SK-N-MC (cell line): Measurements from ENCODE around the gene ACSM5.
A peak's percentile ranks its signal among the peaks of the same experiment; 100 is the strongest.

Experiments
- DNase-seq: peaks from one replicate; pipeline ENCODE4 v3.0.0-alpha.2; 2011; ENCODE audit warnings: low read depth, low spot score
- H3K27ac ChIP-seq: fragments of 200-600 bp; sonication (generic); 2 replicates; pipeline ENCODE4 v1.5.1; 2016; ENCODE audit warnings: mixed run types
- H3K36me3 ChIP-seq: fragments of 200-600 bp; sonication (generic); 2 replicates; pipeline ENCODE4 v1.6.1; 2017; ENCODE audit warnings: antibody characterized with exemption, low read length, mixed read lengths; ENCODE audit not compliant: insufficient read depth
- H3K4me3 ChIP-seq: fragments of 200-600 bp; sonication (generic); 2 replicates; pipeline ENCODE4 v1.5.1; 2016
- H3K9ac ChIP-seq: fragments of 200-600 bp; sonication (generic); 2 replicates; pipeline ENCODE4 v1.8.0; 2017; ENCODE audit warnings: mixed run types, mixed read lengths; ENCODE audit not compliant: insufficient read length
- H3K9me3 ChIP-seq: fragments of 200-600 bp; sonication (generic); 2 replicates; pipeline ENCODE4 v1.6.1; 2017; ENCODE audit warnings: low read depth, mild to moderate bottlenecking, antibody characterized with exemption, low read length, moderate library complexity, mixed read lengths
- EZH2 ChIP-seq: fragments of 200-600 bp; sonication (generic); IDR thresholded peaks from one replicate; pipeline ENCODE4 v1.6.1; 2017; ENCODE audit warnings: antibody characterized with exemption
- FOXP2 ChIP-seq: optimal IDR thresholded peaks from 2 replicates; pipeline ENCODE3; 2011; ENCODE audit warnings: mild to moderate bottlenecking, moderate library complexity; ENCODE audit not compliant: insufficient read depth; ENCODE audit errors: extremely low read length, control extremely low read depth
- POLR2AphosphoS5 ChIP-seq: IDR thresholded peaks from 2 replicates; pipeline ENCODE4 v1.6.1; 2012; ENCODE audit warnings: mild to moderate bottlenecking, low read depth, low read length, borderline replicate concordance

Gene ACSM5

DNA sequence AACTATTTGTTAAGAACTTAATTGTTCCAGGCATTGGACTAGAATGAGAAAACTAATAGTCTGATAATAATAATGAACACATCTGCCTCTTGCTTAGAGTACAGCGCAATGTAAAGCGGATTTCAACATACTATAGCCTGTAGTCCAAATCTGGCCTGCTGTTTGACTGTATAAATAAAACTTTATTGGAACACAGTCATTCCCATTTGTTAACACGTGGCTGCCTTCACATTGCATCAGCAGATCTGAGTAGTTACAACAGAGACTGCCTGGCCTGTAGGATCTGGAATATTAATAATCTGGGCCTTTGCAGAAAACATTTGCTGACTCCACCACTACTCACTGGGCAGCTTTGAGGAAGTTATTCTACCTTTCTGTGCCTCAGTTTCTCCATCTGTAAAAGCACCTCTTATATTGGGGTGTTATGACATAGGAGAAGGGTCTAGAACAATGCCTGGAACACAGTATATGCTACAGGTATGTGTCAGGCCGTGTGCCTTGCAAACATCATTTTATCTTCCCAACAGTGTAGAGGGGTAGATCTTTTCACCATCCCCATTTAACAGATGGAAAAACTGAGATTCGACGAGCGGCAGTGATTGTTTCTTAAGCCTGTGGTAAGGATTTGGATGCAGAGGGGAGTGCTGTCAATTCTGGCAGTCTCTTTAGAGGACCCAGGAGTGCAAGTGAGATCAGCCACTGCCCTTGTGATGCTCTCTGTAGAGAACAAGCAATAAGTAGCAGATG, 27.0 kb upstream of the ACSM5 start:
- no peaks in the 10 kb centered on the region for H3K9me3 ChIP-seq
- DNase-seq, result no peak
- no peak overlapping the region for H3K27ac ChIP-seq
- H3K9ac ChIP-seq, result no peak overlapping the region
- H3K4me3 ChIP-seq, result no peak overlapping the region
- H3K36me3 ChIP-seq, result no peaks in the 10 kb centered on the region
- TF ChIP-seq EZH2, result no peak
- no peak for TF ChIP-seq FOXP2
- TF ChIP-seq POLR2AphosphoS5, result no peak

DNA sequence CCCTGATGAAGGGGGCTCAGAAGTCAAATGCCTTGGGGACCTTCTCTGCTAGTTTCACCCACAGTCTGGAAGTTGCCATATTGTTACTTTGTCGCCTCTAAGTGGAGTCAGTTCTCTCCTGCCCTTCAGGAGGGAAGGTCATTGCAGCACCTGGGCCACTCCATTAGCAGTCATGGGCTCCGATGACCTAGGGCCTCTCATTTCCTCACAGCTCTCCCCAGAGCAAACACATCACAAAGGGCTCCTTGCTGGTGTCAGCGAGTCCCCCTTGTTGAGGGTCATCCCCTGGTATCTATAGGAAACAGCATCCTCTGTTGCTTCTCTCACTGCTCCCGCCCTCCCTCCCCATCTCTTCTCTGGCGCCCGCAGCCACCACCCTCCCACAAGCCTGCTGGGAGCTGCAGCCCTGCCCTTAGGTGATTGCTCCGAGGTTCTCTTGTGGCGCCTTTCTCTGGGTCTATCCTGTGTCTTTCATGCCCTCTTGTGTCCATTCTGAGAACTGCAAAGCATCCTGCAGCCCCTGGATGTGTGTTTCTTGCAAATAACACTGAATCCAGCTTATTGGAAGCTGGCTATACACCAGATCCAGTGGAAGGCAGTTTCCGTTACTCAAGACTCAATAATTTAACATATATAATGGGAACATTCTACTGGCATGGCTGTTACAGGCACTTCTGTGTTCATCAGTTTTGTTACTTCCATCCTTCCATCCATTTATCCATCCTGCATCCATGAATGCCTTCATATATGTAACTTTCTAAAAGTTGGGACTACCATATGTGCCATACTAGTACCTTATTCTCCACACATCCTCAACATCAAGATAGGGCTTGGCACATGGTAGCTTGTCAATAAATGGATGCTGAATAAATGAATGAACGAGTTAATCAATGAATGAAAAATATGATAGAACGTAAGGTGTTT, 26.0 kb upstream of the ACSM5 start:
- no peak overlapping the region for H3K9ac ChIP-seq
- peak; percentile 14 for DNase-seq
- H3K36me3 ChIP-seq, result no peaks in the 10 kb centered on the region
- no peaks in the 10 kb centered on the region for H3K9me3 ChIP-seq
- TF ChIP-seq EZH2, result no peak
- no peak for TF ChIP-seq FOXP2
- no peak for TF ChIP-seq POLR2AphosphoS5
- H3K27ac ChIP-seq, result no peak overlapping the region
- H3K4me3 ChIP-seq, result no peak overlapping the region

DNA sequence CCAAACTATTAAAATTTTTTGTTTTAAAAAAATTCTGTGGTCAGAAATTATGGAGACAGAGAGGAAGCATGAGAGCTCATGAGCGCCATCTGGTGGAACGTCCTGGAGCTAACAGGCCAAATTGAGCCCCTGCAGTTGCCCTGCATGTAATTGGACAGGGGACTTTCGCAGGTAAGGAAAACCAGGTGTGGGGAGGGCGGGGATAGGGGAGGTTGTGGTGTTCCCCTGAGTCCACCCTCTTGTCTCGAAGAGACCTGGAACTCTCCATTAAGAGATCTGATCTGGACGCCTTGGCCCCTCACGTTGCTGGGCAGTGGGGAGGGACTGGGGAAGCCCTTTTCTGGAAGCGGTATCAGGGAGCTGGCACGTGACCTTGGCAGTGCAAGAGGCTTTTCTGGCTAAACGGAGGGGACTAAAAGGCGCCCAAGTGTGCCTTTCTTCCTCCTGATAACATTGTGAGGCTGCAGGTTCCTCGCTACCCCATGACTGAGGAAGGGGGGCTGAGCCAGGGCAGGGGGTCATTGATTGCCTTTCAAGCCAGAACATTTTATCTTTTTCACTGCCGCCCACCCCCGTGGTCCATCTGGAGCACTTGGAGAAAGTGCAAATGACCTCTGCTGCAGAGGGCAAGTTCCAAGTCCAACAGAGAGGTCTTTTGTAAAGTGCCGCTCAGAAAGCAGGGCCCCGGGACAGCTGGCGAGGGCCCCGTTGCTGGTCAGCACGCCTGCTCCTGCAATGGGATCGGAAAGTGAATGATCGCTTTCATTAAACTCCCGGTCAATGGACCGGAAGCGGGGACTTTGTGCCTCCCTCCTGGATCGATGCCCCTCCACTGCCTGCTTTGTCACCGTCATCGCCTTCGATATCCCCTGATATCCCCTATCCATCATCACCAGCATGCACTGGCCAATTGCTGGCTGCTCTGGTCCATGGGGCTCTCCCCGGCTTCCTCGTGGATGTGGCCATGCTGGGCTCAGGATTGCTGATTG, 23.2 kb upstream of the ACSM5 start:
- DNase-seq, result peak; percentile 6
- TF ChIP-seq POLR2AphosphoS5 (no peak), FOXP2 (no peak), EZH2 (no peak)
- H3K36me3 ChIP-seq, result no peaks in the 10 kb centered on the region
- H3K27ac ChIP-seq, result no peak overlapping the region
- H3K9ac ChIP-seq, result no peak overlapping the region
- no peak overlapping the region for H3K4me3 ChIP-seq
- no peaks in the 10 kb centered on the region for H3K9me3 ChIP-seq

DNA sequence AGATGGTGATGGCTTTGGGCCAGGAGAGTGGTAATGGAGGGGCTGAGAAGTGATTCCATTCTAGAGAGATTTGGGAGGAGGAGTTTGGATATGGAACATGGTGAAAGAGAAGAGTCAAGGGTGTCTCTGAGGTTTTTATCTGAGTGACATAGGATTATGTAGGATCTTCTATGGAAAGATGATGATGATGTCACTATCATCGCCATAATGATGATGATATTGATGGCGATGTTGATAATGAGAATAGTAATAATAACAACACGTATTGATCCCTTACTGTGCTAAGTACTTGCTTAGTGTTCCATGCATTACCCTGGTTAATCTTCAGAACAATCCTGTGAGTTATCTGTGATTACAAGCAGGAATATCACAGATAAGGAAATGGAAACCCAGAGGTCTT, 21.4 kb upstream of the ACSM5 start:
- no peak for DNase-seq
- no peak overlapping the region for H3K4me3 ChIP-seq
- no peaks in the 10 kb centered on the region for H3K36me3 ChIP-seq
- H3K9me3 ChIP-seq, result no peaks in the 10 kb centered on the region
- H3K9ac ChIP-seq, result no peak overlapping the region
- TF ChIP-seq FOXP2 (no peak), POLR2AphosphoS5 (no peak), EZH2 (no peak)
- H3K27ac ChIP-seq, result no peak overlapping the region

DNA sequence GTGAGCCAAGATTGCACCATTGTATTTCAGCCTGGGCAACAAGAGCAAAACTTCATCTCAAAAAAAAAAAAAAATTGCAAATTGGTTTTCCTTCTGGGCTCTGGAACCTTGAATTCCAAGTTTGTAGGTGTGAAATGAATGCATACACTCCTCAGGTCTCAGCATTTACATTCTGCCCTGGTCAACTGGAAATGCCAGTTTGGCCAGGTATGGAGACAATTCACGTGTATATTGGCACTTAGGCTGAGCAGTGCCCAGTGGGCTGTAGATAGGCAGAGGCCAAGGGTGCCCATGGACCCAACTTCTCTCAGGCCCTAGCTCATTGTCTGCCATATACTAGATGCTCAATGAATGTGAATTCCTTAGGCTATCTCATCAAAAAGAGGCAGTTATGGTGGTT, 20.5 kb upstream of the ACSM5 start:
- Histone ChIP-seq H3K9me3 (no peaks in the 10 kb centered on the region), H3K4me3 (no peak overlapping the region), H3K27ac (no peak overlapping the region), H3K9ac (no peak overlapping the region), H3K36me3 (no peaks in the 10 kb centered on the region)
- TF ChIP-seq EZH2, result no peak
- no peak for TF ChIP-seq FOXP2
- no peak for TF ChIP-seq POLR2AphosphoS5
- DNase-seq, result no peak

DNA sequence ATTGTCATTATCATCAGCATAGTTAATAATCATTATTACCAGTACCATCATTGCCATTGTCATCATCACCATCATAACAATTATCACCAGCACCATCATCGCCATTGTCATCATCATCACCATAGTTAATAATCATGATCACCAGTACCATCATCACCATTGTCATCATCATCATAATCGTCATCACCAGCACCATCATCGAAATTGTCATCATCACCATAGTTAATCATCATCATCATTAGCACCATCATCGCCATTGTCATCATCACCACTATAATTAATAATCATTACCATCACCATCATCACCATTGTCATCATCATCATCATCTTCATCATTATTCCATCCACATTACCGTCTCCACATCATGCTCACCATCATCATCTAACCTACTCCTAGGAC, 18.3 kb upstream of the ACSM5 start:
- no peak for DNase-seq
- TF ChIP-seq POLR2AphosphoS5 (no peak), FOXP2 (no peak), EZH2 (no peak)
- H3K27ac ChIP-seq, result no peak overlapping the region

DNA sequence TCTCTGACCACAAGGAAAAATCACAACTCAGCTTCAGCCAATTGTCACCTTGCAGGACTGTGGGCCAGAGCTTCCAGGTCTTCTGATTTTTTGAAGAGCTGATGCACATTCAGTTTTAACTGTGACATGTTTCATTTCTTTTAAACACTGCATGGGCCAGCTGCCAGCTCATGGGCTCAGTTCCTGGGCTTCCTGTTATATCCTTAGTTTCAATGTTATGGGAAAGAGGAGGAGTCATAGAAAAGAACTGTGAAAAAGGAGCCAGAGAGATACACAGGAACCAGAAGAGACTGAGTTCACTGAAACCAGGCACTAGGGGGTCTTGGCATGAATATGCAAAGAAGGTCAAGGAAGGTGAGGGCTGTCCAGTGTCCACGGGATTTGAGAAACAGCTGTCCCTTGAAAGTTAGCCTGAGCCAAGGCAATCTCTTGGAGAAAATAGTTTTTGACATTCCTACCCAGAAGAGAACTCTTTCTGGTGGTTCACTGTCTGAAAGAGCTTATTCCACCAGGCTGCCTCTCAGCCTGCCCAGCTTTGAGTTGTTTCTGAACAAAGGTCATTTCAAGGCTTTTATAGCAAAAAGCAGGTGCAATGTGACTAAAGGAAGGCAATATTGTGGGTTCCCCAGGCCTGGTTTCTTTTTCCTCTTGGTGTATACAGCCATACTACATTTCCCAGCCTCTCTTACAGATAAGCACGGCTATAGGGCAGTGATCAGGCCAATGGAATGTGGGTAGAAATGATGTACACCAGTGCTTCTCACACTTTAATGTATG, 15.3 kb upstream of the ACSM5 start:
- no peak for TF ChIP-seq FOXP2
- no peak overlapping the region for H3K4me3 ChIP-seq
- no peaks in the 10 kb centered on the region for H3K9me3 ChIP-seq
- no peak for DNase-seq
- no peak overlapping the region for H3K9ac ChIP-seq
- no peaks in the 10 kb centered on the region for H3K36me3 ChIP-seq
- no peak overlapping the region for H3K27ac ChIP-seq

More for the DNA sequence above, 18.3 kb upstream of the ACSM5 start:
- Histone ChIP-seq H3K36me3 (no peaks in the 10 kb centered on the region), H3K9ac (no peak overlapping the region), H3K4me3 (no peak overlapping the region), H3K9me3 (no peaks in the 10 kb centered on the region)

DNA sequence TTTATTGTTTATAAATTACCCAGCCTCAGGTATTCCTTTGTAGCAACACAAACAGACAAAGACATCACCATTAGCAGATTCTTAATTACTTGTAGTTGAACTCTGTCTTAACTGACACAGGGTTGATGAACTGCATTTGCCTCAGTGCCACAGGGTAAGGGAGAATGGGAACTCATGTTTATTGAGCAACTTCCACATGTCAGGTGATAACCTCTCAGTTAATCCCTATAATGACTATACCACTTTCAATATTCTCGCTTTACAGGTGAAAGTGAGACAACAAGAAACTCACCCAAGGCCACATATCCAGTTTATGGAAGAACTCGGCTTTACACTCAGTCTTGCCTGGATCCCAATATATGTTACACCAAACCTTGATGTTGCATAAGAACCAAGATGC, 13.4 kb upstream of the ACSM5 start:
- no peak overlapping the region for H3K27ac ChIP-seq
- no peak overlapping the region for H3K9ac ChIP-seq
- no peaks in the 10 kb centered on the region for H3K9me3 ChIP-seq
- TF ChIP-seq FOXP2 (no peak), POLR2AphosphoS5 (no peak), EZH2 (no peak)
- H3K36me3 ChIP-seq, result no peaks in the 10 kb centered on the region
- DNase-seq, result no peak
- no peak overlapping the region for H3K4me3 ChIP-seq
